Stomach (tissue), 4 donors: ENCODE data around the gene PALD1.

Experiments
- CTCF ChIP-seq, 7 experiments: fragments of 450-650 bp in 4 of 7; fragments of 200-600 bp in 3 of 7; sonication (generic) in 3 of 7; IDR thresholded peaks; one replicate each; pipeline ENCODE4 v1.5.1; 2016 to 2019; ENCODE audit warnings: antibody characterized with exemption in 7 of 7, control low read depth in 2 of 7, mild to moderate bottlenecking in 1 of 7
- EP300 ChIP-seq: sonication (generic); formaldehyde crosslinking; IDR thresholded peaks from one replicate; pipeline ENCODE4 v1.6.1; 2017; ENCODE audit warnings: antibody characterized with exemption
- POLR2A ChIP-seq, 4 donors: fragments of 450-650 bp; IDR thresholded peaks; one replicate each; pipeline ENCODE4 v1.6.1; 2016; ENCODE audit warnings: antibody characterized with exemption in 4 of 4, control low read depth in 2 of 4, mild to moderate bottlenecking in 1 of 4, moderate library complexity in 1 of 4
- POLR2AphosphoS5 ChIP-seq, 3 donors: sonication (generic); formaldehyde crosslinking; IDR thresholded peaks; one replicate each; pipeline ENCODE4 v1.6.1; 2016; ENCODE audit warnings: antibody characterized with exemption in 3 of 3

GRCh38 chr10:70457759-70458305, 20.7 kb upstream of the PALD1 start:
- no peak for TF ChIP-seq CTCF (IDR thresholded peaks at IDR 0.05)
- TF ChIP-seq POLR2A (IDR thresholded peaks at IDR 0.05), result no peak
- TF ChIP-seq EP300, result no peak
- TF ChIP-seq POLR2AphosphoS5 (IDR thresholded peaks at IDR 0.05), result no peak
